GM12873 (cell line): ENCODE results near the gene RBBP7.

Experiments
- TF ChIP-seq, protein P1 (sequence below): IDR thresholded peaks from 2 replicates; pipeline ENCODE4 v1.5.1; 2012; ENCODE audit warnings: low read depth, mild to moderate bottlenecking, moderate library complexity, low read length, control low read depth; ENCODE audit not compliant: insufficient read depth; ENCODE audit errors: missing control alignments

The RBBP7 gene

GRCh38 chrX:16897445-16897844 is 27.3 kb upstream of the RBBP7 start:
- TF ChIP-seq, protein P1, sequence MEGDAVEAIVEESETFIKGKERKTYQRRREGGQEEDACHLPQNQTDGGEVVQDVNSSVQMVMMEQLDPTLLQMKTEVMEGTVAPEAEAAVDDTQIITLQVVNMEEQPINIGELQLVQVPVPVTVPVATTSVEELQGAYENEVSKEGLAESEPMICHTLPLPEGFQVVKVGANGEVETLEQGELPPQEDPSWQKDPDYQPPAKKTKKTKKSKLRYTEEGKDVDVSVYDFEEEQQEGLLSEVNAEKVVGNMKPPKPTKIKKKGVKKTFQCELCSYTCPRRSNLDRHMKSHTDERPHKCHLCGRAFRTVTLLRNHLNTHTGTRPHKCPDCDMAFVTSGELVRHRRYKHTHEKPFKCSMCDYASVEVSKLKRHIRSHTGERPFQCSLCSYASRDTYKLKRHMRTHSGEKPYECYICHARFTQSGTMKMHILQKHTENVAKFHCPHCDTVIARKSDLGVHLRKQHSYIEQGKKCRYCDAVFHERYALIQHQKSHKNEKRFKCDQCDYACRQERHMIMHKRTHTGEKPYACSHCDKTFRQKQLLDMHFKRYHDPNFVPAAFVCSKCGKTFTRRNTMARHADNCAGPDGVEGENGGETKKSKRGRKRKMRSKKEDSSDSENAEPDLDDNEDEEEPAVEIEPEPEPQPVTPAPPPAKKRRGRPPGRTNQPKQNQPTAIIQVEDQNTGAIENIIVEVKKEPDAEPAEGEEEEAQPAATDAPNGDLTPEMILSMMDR: no peak

- TF ChIP-seq, protein P1: peak; percentile 97
Observed at GRCh38 chrX:16892504-16893362, 22.6 kb upstream of the RBBP7 start.

- TF ChIP-seq, protein P1: no peak
Observed at GRCh38 chrX:16885628-16886027, 15.5 kb upstream of the RBBP7 start.

DNA sequence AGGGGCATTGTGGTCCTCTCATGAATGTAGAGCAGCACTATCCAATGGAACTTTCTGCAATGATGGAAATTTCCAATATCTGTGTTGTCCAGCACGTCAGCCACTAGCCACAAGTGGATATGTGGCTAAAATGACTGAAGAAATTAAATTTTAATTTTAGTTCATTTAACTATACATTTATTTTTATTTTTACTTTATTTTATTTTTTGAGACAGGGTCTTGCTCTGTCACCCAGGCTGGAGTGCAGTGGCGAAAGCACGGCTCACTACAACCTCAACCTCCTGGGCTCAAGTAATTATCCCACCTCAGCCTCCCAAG is 13.3 kb upstream of the RBBP7 start:
- TF ChIP-seq, protein P1: no peak

DNA sequence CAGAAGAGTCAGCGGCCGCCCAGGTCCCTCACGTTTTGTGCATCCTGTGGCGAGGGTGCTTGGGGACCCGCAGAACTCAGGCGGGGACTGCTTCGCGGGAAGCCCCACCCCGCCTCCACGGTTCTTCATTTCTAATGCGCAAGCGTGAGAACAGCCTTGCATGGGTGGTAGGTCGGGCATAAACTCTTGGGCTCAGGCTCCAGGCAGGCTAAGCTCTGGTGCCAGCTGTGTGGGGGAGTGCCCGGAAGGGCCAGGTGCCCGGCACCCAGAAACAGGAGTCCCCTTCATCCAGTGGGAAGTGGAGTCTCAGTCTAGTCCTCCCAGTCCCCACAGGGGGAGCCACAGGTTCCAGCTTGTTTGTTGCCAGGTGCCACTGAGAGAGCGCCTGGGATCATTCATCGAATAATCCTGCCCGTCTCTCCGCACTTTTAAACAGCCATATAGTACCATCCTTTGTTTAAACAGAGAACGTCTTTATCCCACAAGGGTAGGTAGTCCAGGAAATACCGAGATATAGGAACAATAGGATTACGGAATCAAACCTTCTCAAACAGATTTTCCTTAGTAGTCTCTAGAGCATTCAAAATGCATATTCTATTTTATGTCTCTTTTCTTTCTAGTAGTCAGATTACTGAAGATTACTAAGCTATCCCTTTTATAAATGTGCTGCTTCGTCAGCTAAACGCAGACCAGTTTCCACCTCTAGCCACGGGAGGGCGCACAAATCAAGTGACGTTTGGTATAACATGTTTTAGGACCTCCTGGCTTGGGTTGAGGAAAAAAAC is 12.7 kb upstream of the RBBP7 start:
- TF ChIP-seq, protein P1: peak; percentile 71

- TF ChIP-seq, protein P1: no peak
Observed at GRCh38 chrX:16882169-16882568, 12.0 kb upstream of the RBBP7 start.

- TF ChIP-seq, protein P1: no peak
Observed at GRCh38 chrX:16876696-16877095, 6.5 kb upstream of the RBBP7 start.
